GM23338 (cell line): ENCODE measurements around the gene EFCAB6. TPM values are rescaled to one million over a fixed set of nuclear protein-coding genes. Genes with fewer than 3 reads are reported as not detected.

Experiments used
- ATAC-seq: fragments of 200-7000 bp; cut with Tn5 transposase; 3 replicates; pipeline ENCODE4 v1.9.1; 2020
- DNase-seq: peaks from one replicate; pipeline ENCODE4 v3.0.0-alpha.2; 2015; ENCODE audit warnings: low spot score
- H2AFZ ChIP-seq: fragments of 200-600 bp; sonication (generic); 2 replicates; pipeline ENCODE4 v1.8.0; 2016; ENCODE audit warnings: antibody characterized with exemption, mild to moderate bottlenecking, moderate library complexity
- H3F3A ChIP-seq: fragments of 200-600 bp; sonication (generic); replicated peaks from 2 replicates; pipeline ENCODE4 v1.8.0; 2017; ENCODE audit warnings: antibody characterized with exemption, mixed run types, low read depth
- H3K27ac ChIP-seq: fragments of 200-600 bp; sonication (generic); 2 replicates; pipeline ENCODE4 v1.6.1; 2016; ENCODE audit warnings: low read depth
- H3K27me3 ChIP-seq: fragments of 200-600 bp; sonication (generic); 2 replicates; pipeline ENCODE4 v1.8.0; 2016; ENCODE audit warnings: mild to moderate bottlenecking, mixed run types, moderate library complexity; ENCODE audit not compliant: insufficient read depth
- H3K36me3 ChIP-seq: fragments of 200-600 bp; sonication (generic); 2 replicates; pipeline ENCODE4 v1.8.0; 2016; ENCODE audit warnings: mild to moderate bottlenecking; ENCODE audit not compliant: insufficient read depth
- H3K4me1 ChIP-seq: fragments of 200-600 bp; sonication (generic); 2 replicates; pipeline ENCODE4 v1.8.0; 2016; ENCODE audit warnings: mild to moderate bottlenecking, moderate library complexity; ENCODE audit not compliant: insufficient read depth
- H3K4me2 ChIP-seq: fragments of 200-600 bp; sonication (generic); 2 replicates; pipeline ENCODE4 v1.7.1; 2017; ENCODE audit warnings: mixed run types
- H3K4me3 ChIP-seq: fragments of 200-600 bp; sonication (generic); 2 replicates; pipeline ENCODE4 v1.6.1; 2016; ENCODE audit warnings: mixed run types
- H3K79me2 ChIP-seq: fragments of 200-600 bp; sonication (generic); replicated peaks from 2 replicates; pipeline ENCODE4 v1.8.0; 2017; ENCODE audit warnings: mild to moderate bottlenecking; ENCODE audit not compliant: insufficient read depth
- H3K9me2 ChIP-seq: fragments of 200-600 bp; sonication (generic); 2 replicates; pipeline ENCODE4 v1.8.0; 2017; ENCODE audit not compliant: insufficient read depth
- H4K20me1 ChIP-seq: fragments of 200-600 bp; sonication (generic); replicated peaks from 2 replicates; pipeline ENCODE4 v1.8.0; 2017; ENCODE audit warnings: mild to moderate bottlenecking; ENCODE audit not compliant: insufficient read depth
- H3K27ac Mint-ChIP-seq: 2 replicates; pipeline ENCODE4 v1.8.0; 2020; ENCODE audit warnings: inconsistent platforms, mild to moderate bottlenecking, moderate library complexity, mixed read lengths
- H3K27me3 Mint-ChIP-seq: 3 replicates; pipeline ENCODE4 v1.8.0; 2022; ENCODE audit warnings: low read depth, mild to moderate bottlenecking, moderate library complexity, mixed read lengths, inconsistent platforms; ENCODE audit not compliant: insufficient read depth, poor library complexity
- H3K36me3 Mint-ChIP-seq: 3 replicates; pipeline ENCODE4 v1.8.0; 2021; ENCODE audit warnings: low read depth, mild to moderate bottlenecking, inconsistent platforms, moderate library complexity, mixed read lengths
- H3K4me1 Mint-ChIP-seq: 3 replicates; pipeline ENCODE4 v1.8.0; 2020; ENCODE audit warnings: mild to moderate bottlenecking, inconsistent platforms, mixed read lengths
- H3K4me3 Mint-ChIP-seq: 3 replicates; pipeline ENCODE4 v1.8.0; 2021; ENCODE audit warnings: moderate library complexity, mild to moderate bottlenecking, inconsistent platforms, mixed read lengths
- H3K9me3 Mint-ChIP-seq: 3 replicates; pipeline ENCODE4 v1.8.0; 2020; ENCODE audit warnings: moderate library complexity, mild to moderate bottlenecking, inconsistent platforms, mixed read lengths
- EZH2 ChIP-seq: fragments of 200-600 bp; sonication (generic); IDR thresholded peaks from one replicate; pipeline ENCODE4 v1.8.0; 2017; ENCODE audit warnings: antibody characterized with exemption, mild to moderate bottlenecking, low read depth; ENCODE audit not compliant: unreplicated experiment
- JUNB ChIP-seq: IDR thresholded peaks from one replicate; pipeline ENCODE4 v1.6.1; 2016; ENCODE audit warnings: antibody characterized with exemption; ENCODE audit not compliant: unreplicated experiment
- NANOG ChIP-seq: IDR thresholded peaks from 2 replicates; pipeline ENCODE4 v1.6.1; 2016; ENCODE audit warnings: antibody characterized with exemption, borderline replicate concordance
- STAT1 ChIP-seq: IDR thresholded peaks from one replicate; pipeline ENCODE4 v1.6.1; 2016; ENCODE audit warnings: antibody characterized with exemption; ENCODE audit not compliant: unreplicated experiment
- ZNF114 ChIP-seq: fragments of 250-450 bp; sonication (Bioruptor Pico); IDR thresholded peaks from 2 replicates; pipeline ENCODE4 v1.5.0; 2020; ENCODE audit warnings: mild to moderate bottlenecking, moderate library complexity
- ZNF331 ChIP-seq: fragments of 250-450 bp; sonication (Bioruptor Pico); IDR thresholded peaks from 2 replicates; pipeline ENCODE4 v1.5.0; 2020; ENCODE audit warnings: low read depth, mild to moderate bottlenecking, moderate library complexity
- polyA plus RNA-seq: library from polyadenylated mRNA; unstranded; fragments of >200 nt; fragmentation: Nextera tagmentation; extraction: Ambion mirVana; gene quantifications from 2 replicates; pipeline ENCODE4 v1.2.1, GENCODE V29; 2016
- total RNA-seq: library from RNA; depleted of rRNA; stranded (reverse); fragments of >200 nt; shearing (Covaris generic); gene quantifications from 2 replicates; pipeline ENCODE4 v1.2.3, GENCODE V29; 2014
- TF ChIP-seq, protein P1 (sequence below): fragments of 250-450 bp; sonication (Bioruptor Pico); IDR thresholded peaks from 2 replicates; pipeline ENCODE4 v1.5.0; 2020; ENCODE audit warnings: mild to moderate bottlenecking, moderate library complexity
- TF ChIP-seq, protein P2 (sequence below): IDR thresholded peaks from 2 replicates; pipeline ENCODE4 v1.6.1; 2016; ENCODE audit warnings: antibody characterized with exemption

The EFCAB6 gene
- total and polyA plus RNA-seq, 2 experiments from 2014 or later: 1.1 to 1.8 TPM

DNA sequence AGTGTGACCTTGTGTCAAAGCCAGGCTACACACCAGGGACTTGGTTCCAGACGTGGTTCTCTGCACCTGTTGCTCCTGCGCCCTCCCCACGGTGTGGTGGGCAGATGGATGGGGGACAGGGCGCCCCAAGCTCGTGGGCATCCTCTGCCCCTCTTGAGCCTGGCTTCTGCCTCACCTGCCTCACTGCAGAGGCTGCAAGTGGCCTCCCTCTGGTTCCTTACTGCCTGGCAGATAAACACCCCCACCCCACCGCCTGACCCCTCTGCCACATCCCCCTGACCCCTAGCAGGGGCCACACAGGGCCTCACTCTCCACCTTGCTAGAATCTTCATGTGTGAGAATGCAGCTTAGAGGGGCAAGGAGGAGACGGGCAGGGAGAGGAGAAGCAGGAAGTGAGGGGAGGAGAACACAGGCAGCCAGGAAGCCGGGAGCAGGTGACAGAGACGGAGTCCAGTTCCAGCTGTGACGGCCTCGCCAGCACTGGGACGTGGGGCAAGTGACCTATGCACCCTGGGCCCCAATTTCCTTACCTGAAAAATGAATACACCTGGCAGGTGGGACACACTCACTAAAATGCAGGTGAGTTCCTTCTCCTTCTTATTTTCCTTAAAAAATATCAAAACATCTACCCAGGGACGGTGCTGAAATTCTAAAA is 178.3 kb downstream of the EFCAB6 start (continued):
- TF ChIP-seq, protein P1, sequence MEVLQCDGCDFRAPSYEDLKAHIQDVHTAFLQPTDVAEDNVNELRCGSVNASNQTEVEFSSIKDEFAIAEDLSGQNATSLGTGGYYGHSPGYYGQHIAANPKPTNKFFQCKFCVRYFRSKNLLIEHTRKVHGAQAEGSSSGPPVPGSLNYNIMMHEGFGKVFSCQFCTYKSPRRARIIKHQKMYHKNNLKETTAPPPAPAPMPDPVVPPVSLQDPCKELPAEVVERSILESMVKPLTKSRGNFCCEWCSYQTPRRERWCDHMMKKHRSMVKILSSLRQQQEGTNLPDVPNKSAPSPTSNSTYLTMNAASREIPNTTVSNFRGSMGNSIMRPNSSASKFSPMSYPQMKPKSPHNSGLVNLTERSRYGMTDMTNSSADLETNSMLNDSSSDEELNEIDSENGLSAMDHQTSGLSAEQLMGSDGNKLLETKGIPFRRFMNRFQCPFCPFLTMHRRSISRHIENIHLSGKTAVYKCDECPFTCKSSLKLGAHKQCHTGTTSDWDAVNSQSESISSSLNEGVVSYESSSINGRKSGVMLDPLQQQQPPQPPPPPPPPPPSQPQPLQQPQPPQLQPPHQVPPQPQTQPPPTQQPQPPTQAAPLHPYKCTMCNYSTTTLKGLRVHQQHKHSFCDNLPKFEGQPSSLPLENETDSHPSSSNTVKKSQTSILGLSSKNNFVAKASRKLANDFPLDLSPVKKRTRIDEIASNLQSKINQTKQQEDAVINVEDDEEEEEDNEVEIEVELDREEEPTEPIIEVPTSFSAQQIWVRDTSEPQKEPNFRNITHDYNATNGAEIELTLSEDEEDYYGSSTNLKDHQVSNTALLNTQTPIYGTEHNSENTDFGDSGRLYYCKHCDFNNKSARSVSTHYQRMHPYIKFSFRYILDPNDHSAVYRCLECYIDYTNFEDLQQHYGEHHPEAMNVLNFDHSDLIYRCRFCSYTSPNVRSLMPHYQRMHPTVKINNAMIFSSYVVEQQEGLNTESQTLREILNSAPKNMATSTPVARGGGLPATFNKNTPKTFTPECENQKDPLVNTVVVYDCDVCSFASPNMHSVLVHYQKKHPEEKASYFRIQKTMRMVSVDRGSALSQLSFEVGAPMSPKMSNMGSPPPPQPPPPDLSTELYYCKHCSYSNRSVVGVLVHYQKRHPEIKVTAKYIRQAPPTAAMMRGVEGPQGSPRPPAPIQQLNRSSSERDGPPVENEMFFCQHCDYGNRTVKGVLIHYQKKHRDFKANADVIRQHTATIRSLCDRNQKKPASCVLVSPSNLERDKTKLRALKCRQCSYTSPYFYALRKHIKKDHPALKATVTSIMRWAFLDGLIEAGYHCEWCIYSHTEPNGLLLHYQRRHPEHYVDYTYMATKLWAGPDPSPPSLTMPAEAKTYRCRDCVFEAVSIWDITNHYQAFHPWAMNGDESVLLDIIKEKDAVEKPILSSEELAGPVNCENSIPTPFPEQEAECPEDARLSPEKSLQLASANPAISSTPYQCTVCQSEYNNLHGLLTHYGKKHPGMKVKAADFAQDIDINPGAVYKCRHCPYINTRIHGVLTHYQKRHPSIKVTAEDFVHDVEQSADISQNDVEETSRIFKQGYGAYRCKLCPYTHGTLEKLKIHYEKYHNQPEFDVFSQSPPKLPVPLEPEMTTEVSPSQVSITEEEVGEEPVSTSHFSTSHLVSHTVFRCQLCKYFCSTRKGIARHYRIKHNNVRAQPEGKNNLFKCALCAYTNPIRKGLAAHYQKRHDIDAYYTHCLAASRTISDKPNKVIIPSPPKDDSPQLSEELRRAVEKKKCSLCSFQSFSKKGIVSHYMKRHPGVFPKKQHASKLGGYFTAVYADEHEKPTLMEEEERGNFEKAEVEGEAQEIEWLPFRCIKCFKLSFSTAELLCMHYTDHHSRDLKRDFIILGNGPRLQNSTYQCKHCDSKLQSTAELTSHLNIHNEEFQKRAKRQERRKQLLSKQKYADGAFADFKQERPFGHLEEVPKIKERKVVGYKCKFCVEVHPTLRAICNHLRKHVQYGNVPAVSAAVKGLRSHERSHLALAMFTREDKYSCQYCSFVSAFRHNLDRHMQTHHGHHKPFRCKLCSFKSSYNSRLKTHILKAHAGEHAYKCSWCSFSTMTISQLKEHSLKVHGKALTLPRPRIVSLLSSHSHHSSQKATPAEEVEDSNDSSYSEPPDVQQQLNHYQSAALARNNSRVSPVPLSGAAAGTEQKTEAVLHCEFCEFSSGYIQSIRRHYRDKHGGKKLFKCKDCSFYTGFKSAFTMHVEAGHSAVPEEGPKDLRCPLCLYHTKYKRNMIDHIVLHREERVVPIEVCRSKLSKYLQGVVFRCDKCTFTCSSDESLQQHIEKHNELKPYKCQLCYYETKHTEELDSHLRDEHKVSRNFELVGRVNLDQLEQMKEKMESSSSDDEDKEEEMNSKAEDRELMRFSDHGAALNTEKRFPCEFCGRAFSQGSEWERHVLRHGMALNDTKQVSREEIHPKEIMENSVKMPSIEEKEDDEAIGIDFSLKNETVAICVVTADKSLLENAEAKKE: no peak
- no peak for TF ChIP-seq EZH2
- TF ChIP-seq ZNF331 (CRISPR knock-in tag): no peak
- no peak for TF ChIP-seq NANOG

DNA sequence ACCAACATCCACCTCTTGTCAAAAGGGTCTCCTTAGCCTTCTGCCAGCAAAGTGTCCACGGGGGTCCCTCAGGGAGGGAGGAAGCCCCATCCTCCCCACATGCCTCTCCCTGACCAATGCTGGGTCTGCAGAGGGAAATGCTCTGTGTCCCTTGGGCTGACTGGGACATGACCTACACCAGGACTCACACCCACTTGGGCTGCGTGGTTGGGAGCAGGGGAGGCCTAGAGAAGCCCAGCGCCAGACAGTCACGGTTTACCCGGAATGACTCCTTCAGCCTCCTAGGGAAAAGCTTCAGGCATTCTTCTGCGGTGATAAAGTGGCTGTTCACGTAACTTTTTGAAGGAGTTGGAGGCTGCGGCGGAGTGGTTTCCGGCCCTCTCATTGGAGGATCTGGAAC is 180.3 kb downstream of the EFCAB6 start:
- no peak overlapping the region for H3K4me2 ChIP-seq
- Mint-ChIP-seq H3K27ac (no peak overlapping the region), H3K9me3 (no peaks in the 10 kb centered on the region), H3K4me3 (no peak overlapping the region), H3K27me3 (peaks cover 12% of the 10 kb centered on the region), H3K4me1 (peaks cover 9% of the 10 kb centered on the region), H3K36me3 (no peaks in the 10 kb centered on the region)
- H3K9me2 ChIP-seq: no peaks in the 10 kb centered on the region
- no peak overlapping the region for H3K27ac ChIP-seq
- no peak overlapping the region for H2AFZ ChIP-seq
- DNase-seq: no peak
- H3K36me3 ChIP-seq: no peaks in the 10 kb centered on the region
- no peak overlapping the region for H3K4me3 ChIP-seq
- no peak for ATAC-seq
- no peaks in the 10 kb centered on the region for H4K20me1 ChIP-seq
- H3K79me2 ChIP-seq: no peaks in the 10 kb centered on the region
- H3K27me3 ChIP-seq: no peaks in the 10 kb centered on the region
- no peaks in the 10 kb centered on the region for H3F3A ChIP-seq
- 0 out of 2 replicates have a peak, but pooled peaks cover 6% of the 10 kb centered on the region for H3K4me1 ChIP-seq
- no peak for TF ChIP-seq ZNF114 (CRISPR knock-in tag)
- no peak for TF ChIP-seq JUNB
- TF ChIP-seq, protein P2, sequence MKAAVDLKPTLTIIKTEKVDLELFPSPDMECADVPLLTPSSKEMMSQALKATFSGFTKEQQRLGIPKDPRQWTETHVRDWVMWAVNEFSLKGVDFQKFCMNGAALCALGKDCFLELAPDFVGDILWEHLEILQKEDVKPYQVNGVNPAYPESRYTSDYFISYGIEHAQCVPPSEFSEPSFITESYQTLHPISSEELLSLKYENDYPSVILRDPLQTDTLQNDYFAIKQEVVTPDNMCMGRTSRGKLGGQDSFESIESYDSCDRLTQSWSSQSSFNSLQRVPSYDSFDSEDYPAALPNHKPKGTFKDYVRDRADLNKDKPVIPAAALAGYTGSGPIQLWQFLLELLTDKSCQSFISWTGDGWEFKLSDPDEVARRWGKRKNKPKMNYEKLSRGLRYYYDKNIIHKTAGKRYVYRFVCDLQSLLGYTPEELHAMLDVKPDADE: no peak
- TF ChIP-seq NANOG: no peak
- TF ChIP-seq, protein P1: no peak
- no peak for TF ChIP-seq EZH2
- TF ChIP-seq ZNF331 (CRISPR knock-in tag): no peak
- TF ChIP-seq STAT1: no peak
